Thyroid gland (tissue), 4 donors: ENCODE data around the gene ZNF70. TPM values are rescaled to one million over a fixed set of nuclear protein-coding genes. Genes with fewer than 3 reads are reported as not detected.

Experiments used
- DNase-seq, 2 donors: peaks; one replicate each; pipeline ENCODE4 v3.0.0-alpha.2; 2019
- H3K27ac ChIP-seq, 3 donors: fragments of 200-600 bp; sonication (generic); 1 replicate in 2 of 3; 2 replicates in 1 of 3; pipeline ENCODE4 v1.5.1; 2016 to 2019; ENCODE audit warnings: mild to moderate bottlenecking in 1 of 3, moderate library complexity in 1 of 3
- H3K27me3 ChIP-seq: fragments of 200-600 bp; sonication (generic); one replicate; pipeline ENCODE4 v1.5.1; 2019
- H3K36me3 ChIP-seq, 2 donors: fragments of 200-600 bp; sonication (generic); one replicate each; pipeline ENCODE4 v1.5.1; 2016 to 2019
- H3K4me1 ChIP-seq, 2 donors: fragments of 200-600 bp; sonication (generic); one replicate each; pipeline ENCODE4 v1.5.1; 2017 to 2019
- H3K4me3 ChIP-seq, 3 donors: fragments of 200-600 bp; sonication (generic); replicated peaks in 1 of 3; 1 replicate in 2 of 3; 2 replicates in 1 of 3; pipeline ENCODE4 v1.5.1; 2016; ENCODE audit warnings: mild to moderate bottlenecking in 1 of 3
- H3K9me3 ChIP-seq: fragments of 200-600 bp; sonication (generic); one replicate; pipeline ENCODE4 v1.5.1; 2017
- CTCF ChIP-seq, 6 experiments: fragments of 200-600 bp in 3 of 6; fragments of 450-650 bp in 3 of 6; sonication (generic) in 3 of 6; IDR thresholded peaks; one replicate each; pipeline ENCODE4 v1.5.1; 2016 to 2019; ENCODE audit warnings: antibody characterized with exemption in 6 of 6, mild to moderate bottlenecking in 2 of 6, inconsistent platforms in 1 of 6, moderate library complexity in 1 of 6
- POLR2A ChIP-seq, 2 donors: fragments of 450-650 bp; IDR thresholded peaks; one replicate each; pipeline ENCODE4 v1.6.1; 2017; ENCODE audit warnings: antibody characterized with exemption in 2 of 2, mild to moderate bottlenecking in 2 of 2, moderate library complexity in 1 of 2
- WGBS, 2 donors: methylation state at CpG; one replicate each; pipeline ENCODE4 v1.1.5; 2017; 5-methylcytosine and 5-hydroxymethylcytosine counted together
- intact Hi-C: fragments of 100-400 bp; cut with DNase I; formaldehyde crosslinking; loops from one replicate; pipeline ENCODE4 v1.15.1; 2023
- total RNA-seq, 4 donors: library from RNA; depleted of rRNA; stranded (reverse); fragments of >200 nt; gene quantifications; one replicate each; pipeline ENCODE4 v1.2.3, GENCODE V29; 2016

ZNF70 gene
- total RNA-seq, 4 donors from 2014 or later, result 5.0 to 10.7 (median 7.4) TPM

- no peaks in the 10 kb centered on the region for H3K27me3 ChIP-seq
- TF ChIP-seq POLR2A (IDR thresholded peaks at IDR 0.05) (no peak), CTCF (IDR thresholded peaks at IDR 0.05) (no peak)
- no peak overlapping the region for H3K4me3 ChIP-seq
- no peaks in the 10 kb centered on the region for H3K9me3 ChIP-seq
- intact Hi-C loops, result no loop called here
- no peak for DNase-seq
- 74 to 76% methylated on average over 11 to 12 of the region's 12 CpGs for WGBS, 2 donors
- H3K27ac ChIP-seq, result no peak overlapping the region
- H3K4me1 ChIP-seq, result peaks cover 8% of the 10 kb centered on the region in 2 donors
- H3K36me3 ChIP-seq, result no peaks in the 10 kb centered on the region
Measured at GRCh38 chr22:23774114-23774921, 23.4 kb upstream of the ZNF70 start.

GRCh38 chr22:23773483-23774113 lies 22.7 kb upstream of the ZNF70 start:
- intact Hi-C loops, result no loop called here
- WGBS, 2 donors, result 58 to 69% methylated on average over 7 of the region's 7 CpGs
- no peaks in the 10 kb centered on the region for H3K36me3 ChIP-seq
- DNase-seq, result peak in 1 of 2 donors; percentile 18
- peaks cover 8 to 15% of the 10 kb centered on the region in 2 donors for H3K4me1 ChIP-seq
- H3K4me3 ChIP-seq, result no peak overlapping the region
- H3K27me3 ChIP-seq, result no peaks in the 10 kb centered on the region
- no peak overlapping the region for H3K27ac ChIP-seq
- H3K9me3 ChIP-seq, result no peaks in the 10 kb centered on the region
- TF ChIP-seq POLR2A (IDR thresholded peaks at IDR 0.05) (no peak), CTCF (IDR thresholded peaks at IDR 0.05) (no peak)

- no peaks in the 10 kb centered on the region for H3K36me3 ChIP-seq
- peak within 1 kb of the TSS in 2 of 3 donors; percentile 32 to 35 for H3K4me3 ChIP-seq
- intact Hi-C loops, result no loop called here
- 16 to 25% methylated on average over 13 to 20 of the region's 79 CpGs for WGBS, 2 donors
- H3K27me3 ChIP-seq, result no peaks in the 10 kb centered on the region
- TF ChIP-seq POLR2A (IDR thresholded peaks at IDR 0.05) (no peak), CTCF (IDR thresholded peaks at IDR 0.05) (no peak)
- H3K27ac ChIP-seq, result no peak within 1 kb of the TSS
- no peaks in the 10 kb centered on the region for H3K9me3 ChIP-seq
- DNase-seq, result peak; percentile 50 to 58
- peaks cover 8 to 18% of the 10 kb centered on the region in 2 donors for H3K4me1 ChIP-seq
Measured at GRCh38 chr22:23772649-23773473, 21.9 kb upstream of the ZNF70 start, which contains the start of gene MMP11. Gene MMP11, plus strand, starts transcription at chr22:23772849. Its CDS starts 22 bp downstream, at chr22:23772871.

GRCh38 chr22:23772315-23772648 lies 21.4 kb upstream of the ZNF70 start:
- Histone ChIP-seq H3K27me3 (no peaks in the 10 kb centered on the region), H3K4me1 (peaks cover 8 to 18% of the 10 kb centered on the region in 2 donors), H3K36me3 (no peaks in the 10 kb centered on the region), H3K4me3 (peak overlapping the region in 1 of 3 donors; percentile 35), H3K9me3 (no peaks in the 10 kb centered on the region), H3K27ac (no peak overlapping the region)
- no peak for DNase-seq
- WGBS, 2 donors, result 24 to 37% methylated on average over 3 to 5 of the region's 6 CpGs
- intact Hi-C loops, result no loop called here
- TF ChIP-seq POLR2A (IDR thresholded peaks at IDR 0.05), result no peak
- no peak for TF ChIP-seq CTCF (IDR thresholded peaks at IDR 0.05)
